ENCODE measurements around the gene THYN1. TPM values are rescaled to one million over a fixed set of nuclear protein-coding genes. Genes with fewer than 3 reads are reported as not detected.

THYN1 gene
- total and polyA plus RNA-seq, 12 donors = 32.8 to 91.0 (median 48.6) TPM

GRCh38 chr11:134293119-134294113, 40.3 kb upstream of the THYN1 start:
- H3K27ac ChIP-seq = no peak overlapping the region
- H3K9me3 ChIP-seq (replicated peaks in 1 of 3) = no peaks in the 10 kb centered on the region
- H3K27me3 ChIP-seq = no peaks in the 10 kb centered on the region
- 78 to 84% (median 81%) methylated on average over 19 to 20 of the region's 20 CpGs for WGBS, 4 donors
- no peak overlapping the region for H3K4me3 ChIP-seq
- no peak for TF ChIP-seq POLR2A (IDR thresholded peaks at IDR 0.05)
- H3K36me3 ChIP-seq (replicated peaks in 1 of 2) = no peaks in the 10 kb centered on the region
- DNase-seq = no peak
- intact Hi-C loops (cut with DNase I) = no loop called here
- no peaks in the 10 kb centered on the region for H3K4me1 ChIP-seq (replicated peaks in 1 of 2)

GRCh38 chr11:134292661-134293060, 39.5 kb upstream of the THYN1 start:
- 71 to 86% (median 78%) methylated on average over 1 to 15 of the region's 15 CpGs for WGBS, 4 donors
- no peaks in the 10 kb centered on the region for H3K27me3 ChIP-seq
- intact Hi-C loops (cut with DNase I) = no loop called here
- no peak overlapping the region for H3K27ac ChIP-seq
- no peaks in the 10 kb centered on the region for H3K36me3 ChIP-seq (replicated peaks in 1 of 2)
- TF ChIP-seq POLR2A (IDR thresholded peaks at IDR 0.05) = no peak
- no peak for TF ChIP-seq CTCF (IDR thresholded peaks at IDR 0.05)
- H3K4me3 ChIP-seq = no peak overlapping the region
- no peaks in the 10 kb centered on the region for H3K4me1 ChIP-seq (replicated peaks in 1 of 2)
- no peak for DNase-seq
- H3K9me3 ChIP-seq (replicated peaks in 1 of 3) = no peaks in the 10 kb centered on the region

GRCh38 chr11:134291196-134291595, 38.0 kb upstream of the THYN1 start:
- TF ChIP-seq CTCF (IDR thresholded peaks at IDR 0.05) = no peak
- TF ChIP-seq POLR2A (IDR thresholded peaks at IDR 0.05) = no peak
- WGBS, 4 donors = 74 to 89% (median 88%) methylated on average over 6 of the region's 6 CpGs
- no peaks in the 10 kb centered on the region for H3K27me3 ChIP-seq
- H3K27ac ChIP-seq = no peak overlapping the region
- no peaks in the 10 kb centered on the region for H3K36me3 ChIP-seq (replicated peaks in 1 of 2)
- no peak for DNase-seq
- H3K9me3 ChIP-seq (replicated peaks in 1 of 3) = no peaks in the 10 kb centered on the region
- intact Hi-C loops (cut with DNase I) = no loop called here
- no peaks in the 10 kb centered on the region for H3K4me1 ChIP-seq (replicated peaks in 1 of 2)
- H3K4me3 ChIP-seq = no peak overlapping the region

GRCh38 chr11:134290646-134291045, 37.5 kb upstream of the THYN1 start:
- intact Hi-C loops (cut with DNase I) = no loop called here
- no peak for DNase-seq
- H3K4me3 ChIP-seq = no peak overlapping the region
- H3K27me3 ChIP-seq = no peaks in the 10 kb centered on the region
- no peaks in the 10 kb centered on the region for H3K4me1 ChIP-seq (replicated peaks in 1 of 2)
- no peaks in the 10 kb centered on the region for H3K36me3 ChIP-seq (replicated peaks in 1 of 2)
- no peak for TF ChIP-seq CTCF (IDR thresholded peaks at IDR 0.05)
- no peak for TF ChIP-seq POLR2A (IDR thresholded peaks at IDR 0.05)
- WGBS, 4 donors = 82 to 91% (median 84%) methylated on average over 7 of the region's 7 CpGs
- no peak overlapping the region for H3K27ac ChIP-seq
- no peaks in the 10 kb centered on the region for H3K9me3 ChIP-seq (replicated peaks in 1 of 3)

All from adrenal gland (tissue), 12 donors.